Right forelimb (tissue), 1 donor: ENCODE results near the gene ELFN1.

Experiments used
- DNase-seq: peaks from one replicate; pipeline ENCODE4 v3.0.0-alpha.2; 2018

The ELFN1 gene

DNA sequence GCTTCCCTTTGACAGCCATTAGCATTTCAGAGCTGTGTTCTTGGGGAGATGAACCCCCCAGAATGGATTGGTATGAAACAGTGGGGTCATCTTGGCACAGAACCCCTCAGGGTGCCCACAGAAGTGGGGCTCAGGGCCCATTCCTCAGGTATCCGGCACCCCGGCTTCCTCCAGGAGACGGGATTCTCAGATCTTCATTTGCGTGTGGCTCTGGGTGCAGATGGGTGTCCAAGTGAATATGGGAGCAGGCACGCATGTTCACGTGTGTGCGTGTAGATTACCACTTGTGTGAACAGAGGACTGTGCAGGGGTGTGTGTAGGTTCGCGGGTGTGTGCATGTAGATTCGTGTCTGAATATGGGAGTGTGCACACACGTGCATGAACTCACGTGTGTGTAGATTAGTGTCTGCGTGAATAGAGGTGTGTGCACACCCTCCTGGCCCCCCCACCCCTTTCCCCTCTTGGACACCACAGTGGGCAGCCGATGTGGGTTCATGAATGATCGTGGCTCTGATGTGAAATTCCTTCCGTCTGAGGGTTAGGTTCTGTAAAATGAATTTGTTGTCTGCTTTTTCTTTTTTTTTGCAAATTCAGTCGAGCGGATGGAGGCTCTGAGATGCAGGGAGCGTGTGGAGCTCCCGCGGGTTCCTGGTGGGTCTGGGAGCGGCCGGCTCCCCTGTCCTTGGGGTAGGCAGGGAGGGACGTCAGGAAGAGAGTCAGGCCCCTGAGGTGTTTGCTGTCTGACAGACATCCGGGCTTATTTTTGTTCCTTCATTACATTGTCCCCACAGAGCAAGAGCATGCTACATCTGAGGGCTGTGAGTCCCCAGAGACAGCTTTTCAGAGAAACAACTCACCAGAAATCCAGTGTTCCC lies 7.4 kb downstream of the ELFN1 start:
- DNase-seq: no peak

- no peak for DNase-seq
Measured at GRCh38 chr7:1678081-1678543, 8.0 kb downstream of the ELFN1 start.

- DNase-seq: no peak
Measured at GRCh38 chr7:1678571-1679325, 8.7 kb downstream of the ELFN1 start.

GRCh38 chr7:1679326-1679965 lies 9.4 kb downstream of the ELFN1 start:
- no peak for DNase-seq

- no peak for DNase-seq
Measured at GRCh38 chr7:1679966-1680730, 10.1 kb downstream of the ELFN1 start.

DNA sequence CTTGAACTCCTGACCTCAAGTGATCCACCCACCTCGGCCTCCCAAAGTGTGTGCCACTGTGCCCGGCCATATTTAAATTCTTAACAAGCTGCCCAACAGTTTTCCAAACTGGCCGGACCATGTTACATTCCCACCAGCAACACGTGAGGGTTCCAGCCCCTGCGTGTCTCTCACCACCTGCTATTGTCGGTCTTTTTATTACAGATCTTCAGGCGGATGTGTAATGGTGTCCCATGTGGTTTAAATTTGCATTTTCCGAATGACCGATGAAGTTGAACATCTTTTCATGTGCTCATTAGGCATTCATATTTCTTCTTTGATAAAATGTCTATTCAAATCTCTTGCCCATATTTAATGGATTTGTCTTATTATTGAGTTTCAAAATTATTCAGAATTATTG lies 11.5 kb downstream of the ELFN1 start:
- no peak for DNase-seq

GRCh38 chr7:1685000-1685624 lies 15.0 kb downstream of the ELFN1 start:
- DNase-seq: no peak

- no peak for DNase-seq
Measured at GRCh38 chr7:1688542-1688941, 18.5 kb downstream of the ELFN1 start.

DNA sequence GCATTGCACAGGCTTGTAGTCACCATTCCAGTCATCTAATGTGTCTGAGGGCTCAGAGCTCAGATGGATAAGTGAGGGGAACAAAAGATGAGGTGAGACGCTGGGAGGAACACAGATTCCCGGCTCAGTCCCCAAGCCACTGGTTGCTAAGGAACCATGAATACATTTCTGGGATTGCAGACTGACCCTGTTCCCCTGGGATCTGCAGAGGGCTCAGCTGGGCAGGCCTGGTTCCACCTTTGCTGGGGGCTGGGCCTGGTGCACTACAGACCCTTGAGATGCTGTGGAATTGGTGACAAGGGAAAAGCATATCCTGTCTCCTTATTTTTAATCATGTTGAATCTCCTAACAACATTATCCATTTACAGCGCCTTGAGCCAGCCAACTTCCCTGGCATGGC lies 19.2 kb downstream of the ELFN1 start:
- no peak for DNase-seq

DNA sequence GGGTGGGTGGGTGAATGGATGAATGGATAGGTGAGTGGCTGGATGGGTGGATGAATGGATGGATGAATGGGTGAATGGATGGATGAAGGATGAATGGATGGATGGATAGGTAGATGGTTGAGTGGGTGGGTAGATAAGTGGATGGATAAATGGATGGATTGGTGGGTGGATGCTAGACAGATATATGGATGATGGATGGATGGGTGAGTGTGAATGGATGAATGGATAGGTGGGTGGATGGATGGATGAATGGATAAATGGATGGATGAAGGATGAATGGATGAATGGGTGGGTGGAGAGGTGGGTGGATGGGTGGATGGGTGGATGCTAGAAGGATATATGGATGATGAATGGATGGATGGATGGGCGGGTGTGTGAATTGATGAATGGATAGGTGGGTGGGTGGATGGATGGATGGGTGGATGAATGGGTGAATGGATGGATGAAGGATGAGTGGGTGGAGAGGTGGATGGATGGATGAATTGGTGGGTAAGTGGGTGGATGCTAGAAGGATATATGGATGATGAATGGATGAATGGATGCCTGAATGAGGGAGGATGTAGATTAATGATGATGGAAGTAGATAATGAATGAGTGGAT lies 20.4 kb downstream of the ELFN1 start:
- DNase-seq: no peak

DNA sequence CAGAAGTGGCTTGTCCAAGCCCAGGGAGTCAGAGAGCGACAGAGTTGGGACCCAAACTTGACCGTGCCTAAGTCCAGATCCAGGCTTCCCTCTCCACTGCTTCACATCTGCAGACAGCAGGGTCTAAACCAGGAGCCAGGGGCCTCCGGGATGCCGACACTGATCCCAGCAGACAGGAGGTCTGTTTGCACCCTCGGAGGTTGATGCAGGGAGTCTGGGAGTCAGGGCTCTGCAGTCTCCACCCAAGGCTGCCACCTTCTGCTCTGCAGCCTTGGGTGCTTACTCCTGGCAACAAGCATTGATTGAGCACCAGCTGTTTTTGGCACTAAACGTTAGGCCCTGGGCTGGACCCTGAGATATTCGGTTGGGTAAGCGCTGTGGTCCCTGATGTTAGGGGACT lies 21.0 kb downstream of the ELFN1 start:
- DNase-seq: no peak

- no peak for DNase-seq
Measured at GRCh38 chr7:1691601-1692514, 21.8 kb downstream of the ELFN1 start.

DNA sequence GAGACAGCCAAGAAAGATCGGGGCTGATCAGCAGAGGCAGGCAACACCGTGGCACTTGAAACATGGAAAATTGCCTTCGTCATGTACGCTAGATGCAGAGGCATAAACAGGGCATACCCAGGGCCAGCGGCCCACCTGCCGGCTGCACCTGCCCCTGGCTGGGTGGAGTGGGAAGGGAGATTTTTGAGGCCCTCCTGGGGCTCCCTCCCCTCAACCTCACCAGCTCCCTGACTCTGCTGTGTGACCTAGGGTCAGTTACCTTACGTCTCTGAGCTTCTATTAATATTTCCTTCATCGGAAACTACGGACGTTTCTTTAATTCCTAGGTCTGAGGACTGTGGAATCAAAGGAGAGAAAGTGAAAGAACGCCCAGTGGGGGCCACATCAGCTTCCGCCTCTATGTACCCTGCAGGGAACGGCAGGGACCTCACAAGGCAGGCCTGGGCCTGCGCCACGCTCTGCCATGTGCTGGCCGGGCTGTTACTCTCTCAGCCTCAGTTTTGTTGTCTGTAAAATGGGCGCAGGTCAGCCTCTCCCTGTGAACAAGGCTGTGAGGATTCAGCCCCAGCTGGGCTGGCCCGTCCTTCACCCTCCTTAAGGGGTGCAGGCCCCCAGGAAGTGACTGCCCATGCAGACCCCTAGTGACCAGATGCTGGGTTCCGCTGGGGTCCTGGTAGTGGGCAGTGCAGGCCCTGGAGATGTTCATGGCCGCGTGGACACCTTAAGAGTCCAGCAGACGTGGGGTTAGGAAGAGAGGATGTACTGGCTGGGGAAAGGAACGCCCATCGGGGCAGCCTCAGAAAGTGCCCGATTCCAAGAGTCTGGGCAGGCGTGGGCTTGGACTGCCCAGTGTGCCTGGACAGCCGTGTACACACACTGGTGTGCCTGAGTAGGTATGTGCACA lies 22.7 kb downstream of the ELFN1 start:
- DNase-seq: no peak

- no peak for DNase-seq
Measured at GRCh38 chr7:1693419-1693990, 23.4 kb downstream of the ELFN1 start.

DNA sequence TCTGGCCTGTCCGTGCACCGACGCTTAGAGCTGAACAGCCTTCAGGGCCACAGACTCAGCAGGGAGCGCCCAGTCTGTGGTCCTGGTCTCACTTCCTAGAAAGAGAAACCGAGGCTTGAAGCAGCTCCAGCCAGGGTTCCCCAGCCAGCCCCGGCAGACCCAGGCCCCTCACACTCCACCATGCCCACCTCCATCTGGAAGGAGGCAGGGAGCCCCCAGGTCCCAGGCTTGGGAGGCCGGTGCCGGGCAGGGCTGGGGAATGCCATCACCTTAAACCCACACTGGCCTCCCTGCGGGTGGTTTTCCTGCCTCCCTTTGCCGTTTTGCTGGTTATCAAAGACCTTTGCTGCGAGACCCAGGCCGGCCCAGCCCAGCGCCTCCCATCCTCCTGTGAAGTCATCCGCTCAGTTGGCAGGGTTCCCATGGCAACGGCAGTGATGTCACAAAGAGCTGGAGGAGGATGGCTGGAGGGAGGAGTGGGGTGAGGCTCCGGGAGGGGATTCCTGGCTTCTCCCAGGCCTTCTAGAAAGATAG lies 24.0 kb downstream of the ELFN1 start:
- peak; percentile 70 for DNase-seq

GRCh38 chr7:1694611-1695511 lies 24.8 kb downstream of the ELFN1 start:
- no peak for DNase-seq

- no peak for DNase-seq
Measured at GRCh38 chr7:1695800-1696454, 25.9 kb downstream of the ELFN1 start.
